H1 (cell line): Measurements from ENCODE around the gene CAMSAP1. TPM values are rescaled to one million over a fixed set of nuclear protein-coding genes. Genes with fewer than 3 reads are reported as not detected.

Experiments
- CTCF ChIA-PET: fragments of 300-600 bp; sonication (Branson Sonifier 250); formaldehyde crosslinking; loops from one replicate; lab custom pipeline; 2021; ENCODE audit not compliant: partially characterized antibody; lab: Charles Lee
- POLR2A ChIA-PET: fragments of 300-600 bp; sonication (Branson Sonifier 250); formaldehyde crosslinking; loops from one replicate; lab custom pipeline; 2021; ENCODE audit warnings: inconsistent platforms; ENCODE audit not compliant: partially characterized antibody; lab: Charles Lee
- DNase-seq, 2 experiments: peaks; one replicate each; pipeline versions ENCODE4 v3.0.0 to v3.0.0-alpha.2; 2010 to 2022; ENCODE audit warnings: low spot score in 2 of 2, low read depth in 1 of 2, mixed read lengths in 1 of 2
- FAIRE-seq: peaks from 2 replicates; lab custom pipeline; 2011; peaks lifted over from hg19 to GRCh38; lab: Jason Lieb, UNC
- H2AFZ ChIP-seq: 2 replicates; pipeline ENCODE4 v1.8.1; 2012; ENCODE audit warnings: low read length, inconsistent platforms
- H2AK5ac ChIP-seq: 2 replicates; pipeline ENCODE4 v1.6.1; 2013; ENCODE audit warnings: low read depth, low read length
- H2BK120ac ChIP-seq: replicated peaks from 2 replicates; pipeline ENCODE3; 2013; ENCODE audit warnings: low read depth, low read length, inconsistent platforms
- H2BK12ac ChIP-seq: 2 replicates; pipeline ENCODE4 v1.6.1; 2013; ENCODE audit warnings: low read depth, low read length
- H2BK15ac ChIP-seq: 2 replicates; pipeline ENCODE4 v1.6.1; 2013; ENCODE audit warnings: low read length
- H2BK20ac ChIP-seq: 2 replicates; pipeline ENCODE4 v1.6.1; 2013; ENCODE audit warnings: low read length
- H2BK5ac ChIP-seq: 2 replicates; pipeline ENCODE4 v1.6.1; 2013; ENCODE audit warnings: low read depth, low read length
- H3K14ac ChIP-seq: 2 replicates; pipeline ENCODE4 v1.6.1; 2013; ENCODE audit warnings: inconsistent platforms; ENCODE audit not compliant: insufficient read length
- H3K18ac ChIP-seq: 2 replicates; pipeline ENCODE4 v1.6.1; 2013; ENCODE audit warnings: low read length; ENCODE audit errors: extremely low read depth
- H3K23ac ChIP-seq: 2 replicates; pipeline ENCODE4 v1.6.1; 2013; ENCODE audit warnings: inconsistent platforms; ENCODE audit not compliant: insufficient read length
- H3K23me2 ChIP-seq: 2 replicates; pipeline ENCODE4 v1.6.1; 2013; ENCODE audit warnings: low read depth, low read length
- H3K27ac ChIP-seq: 2 replicates; pipeline ENCODE4 v1.6.1; 2011; ENCODE audit warnings: low read depth, low read length, inconsistent platforms
- H3K27me3 ChIP-seq, 4 experiments: replicated peaks in 1 of 4; 1 replicate in 1 of 4; 2 replicates in 3 of 4; pipeline versions ENCODE4 v1.6.1 to v1.8.1; 2011 to 2013; ENCODE audit warnings: low read length in 3 of 4, mild to moderate bottlenecking in 3 of 4, inconsistent platforms in 2 of 4, mixed read lengths in 2 of 4, moderate library complexity in 1 of 4; ENCODE audit not compliant: control insufficient read depth in 3 of 4, insufficient read depth in 3 of 4; ENCODE audit errors: extremely low read depth in 1 of 4
- H3K36me3 ChIP-seq, 4 experiments: 2 replicates each; pipeline versions ENCODE4 v1.6.1 to v1.8.1; 2011 to 2013; ENCODE audit warnings: mild to moderate bottlenecking in 4 of 4, low read length in 3 of 4, moderate library complexity in 2 of 4, control low read depth in 1 of 4, inconsistent platforms in 1 of 4; ENCODE audit not compliant: insufficient read depth in 4 of 4, control insufficient read depth in 2 of 4
- H3K4ac ChIP-seq: replicated peaks from 2 replicates; pipeline ENCODE3; 2013; ENCODE audit warnings: low read length, low read depth, mixed read lengths, inconsistent platforms; ENCODE audit not compliant: insufficient read length
- H3K4me1 ChIP-seq, 4 experiments: replicated peaks in 1 of 4; 1 replicate in 1 of 4; 2 replicates in 3 of 4; pipeline versions ENCODE4 v1.6.1 to v1.8.1; 2011 to 2013; ENCODE audit warnings: low read length in 3 of 4, inconsistent platforms in 2 of 4, mixed read lengths in 1 of 4; ENCODE audit not compliant: insufficient read depth in 4 of 4, control insufficient read depth in 3 of 4
- H3K4me2 ChIP-seq, 2 experiments: 2 replicates each; pipeline versions ENCODE4 v1.6.1 to v1.8.1; 2011 to 2013; ENCODE audit warnings: low read depth in 2 of 2, low read length in 2 of 2, control low read depth in 1 of 2, inconsistent platforms in 1 of 2, mild to moderate bottlenecking in 1 of 2; ENCODE audit not compliant: insufficient read depth in 1 of 2
- H3K4me3 ChIP-seq, 4 experiments: fragments of 200-600, 300-600 bp in 1 of 4; sonication (generic), shearing (Covaris generic), sonication (Bioruptor Twin) in 1 of 4; 2 replicates each; pipeline versions ENCODE4 v1.5.1 to v1.8.1; 2011 to 2016; ENCODE audit warnings: low read length in 4 of 4, low read depth in 3 of 4, control low read depth in 2 of 4, inconsistent platforms in 2 of 4, mild to moderate bottlenecking in 2 of 4, mixed read lengths in 1 of 4, moderate library complexity in 1 of 4; ENCODE audit not compliant: insufficient read depth in 2 of 4; ENCODE audit errors: extremely low read depth in 1 of 4
- H3K56ac ChIP-seq: replicated peaks from 2 replicates; pipeline ENCODE3; 2013; ENCODE audit warnings: low read depth, mild to moderate bottlenecking, mixed read lengths, low read length, inconsistent platforms; ENCODE audit not compliant: insufficient read length
- H3K79me1 ChIP-seq: 2 replicates; pipeline ENCODE4 v1.6.1; 2013; ENCODE audit warnings: low read depth, low read length, control low read depth
- H3K79me2 ChIP-seq, 2 experiments: 2 replicates each; pipeline versions ENCODE4 v1.6.1 to v1.8.1; 2012 to 2013; ENCODE audit warnings: low read length in 2 of 2, mild to moderate bottlenecking in 2 of 2, inconsistent platforms in 1 of 2; ENCODE audit not compliant: insufficient read depth in 2 of 2, control insufficient read depth in 1 of 2
- H3K9ac ChIP-seq, 4 experiments: replicated peaks in 1 of 4; 1 replicate in 1 of 4; 2 replicates in 3 of 4; pipeline versions ENCODE4 v1.6.1 to v1.8.1; 2011 to 2013; ENCODE audit warnings: low read depth in 3 of 4, low read length in 3 of 4, control low read depth in 2 of 4, mild to moderate bottlenecking in 2 of 4, moderate library complexity in 2 of 4, inconsistent platforms in 1 of 4; ENCODE audit errors: extremely low read depth in 1 of 4
- H3K9me3 ChIP-seq, 2 experiments: 2 replicates each; pipeline versions ENCODE4 v1.6.1 to v1.8.1; 2012 to 2013; ENCODE audit warnings: mild to moderate bottlenecking in 2 of 2, moderate library complexity in 2 of 2, control low read depth in 1 of 2, inconsistent platforms in 1 of 2, low read depth in 1 of 2, low read length in 1 of 2, mixed read lengths in 1 of 2; ENCODE audit not compliant: insufficient read depth in 2 of 2
- H4K20me1 ChIP-seq, 2 experiments: replicated peaks in 1 of 2; 2 replicates each; pipeline versions ENCODE3 to v1.8.1; 2011 to 2013; ENCODE audit warnings: inconsistent platforms in 2 of 2, low read length in 2 of 2, mild to moderate bottlenecking in 1 of 2; ENCODE audit not compliant: insufficient read depth in 2 of 2, control insufficient read depth in 1 of 2
- H4K5ac ChIP-seq: 2 replicates; pipeline ENCODE4 v1.6.1; 2013; ENCODE audit warnings: low read length, low read depth, mixed read lengths, inconsistent platforms; ENCODE audit not compliant: insufficient read length
- H4K8ac ChIP-seq: 2 replicates; pipeline ENCODE4 v1.8.0; 2013; ENCODE audit warnings: mild to moderate bottlenecking, moderate library complexity, low read length, inconsistent platforms; ENCODE audit not compliant: insufficient read depth; ENCODE audit errors: extremely low read depth
- H4K91ac ChIP-seq: replicated peaks from 2 replicates; pipeline ENCODE3; 2013; ENCODE audit warnings: low read length, mixed read lengths, inconsistent platforms; ENCODE audit not compliant: insufficient read length
- ASH2L ChIP-seq: fragments of 200-600, 300-600 bp; sonication (generic); IDR thresholded peaks from one replicate; pipeline ENCODE4 v1.7.1; 2017; ENCODE audit warnings: low read length
- BRCA1 ChIP-seq: IDR thresholded peaks from 2 replicates; pipeline ENCODE4 v1.6.1; 2012; ENCODE audit warnings: low read depth, low read length, improper control_type of control experiment
- CBX8 ChIP-seq: fragments of 300-800, 300-1000 bp; sonication (generic); IDR thresholded peaks from 2 replicates; pipeline ENCODE4 v1.7.1; 2016; ENCODE audit warnings: low read depth, low read length, borderline replicate concordance
- EGR1 ChIP-seq: IDR thresholded peaks from 2 replicates; pipeline ENCODE4 v1.6.1; 2011; ENCODE audit warnings: low read depth, low read length, borderline replicate concordance
- JUN ChIP-seq: IDR thresholded peaks from 2 replicates; pipeline ENCODE4 v1.6.1; 2011; ENCODE audit warnings: low read depth, mild to moderate bottlenecking, improper control_type of control experiment, low read length
- KDM5A ChIP-seq: fragments of 200-600 bp; IDR thresholded peaks from 2 replicates; pipeline ENCODE4 v1.7.1; 2012; ENCODE audit warnings: mild to moderate bottlenecking, low read length, inconsistent platforms, mixed read lengths
- MAFK ChIP-seq: IDR thresholded peaks from 2 replicates; pipeline ENCODE4 v1.6.1; 2012; ENCODE audit warnings: low read depth, mild to moderate bottlenecking, improper control_type of control experiment, low read length
- SP1 ChIP-seq: IDR thresholded peaks from 2 replicates; pipeline ENCODE4 v1.6.1; 2011; ENCODE audit warnings: low read depth, low read length
- SP2 ChIP-seq: IDR thresholded peaks from 2 replicates; pipeline ENCODE4 v1.6.1; 2012; ENCODE audit warnings: mild to moderate bottlenecking, low read length, inconsistent platforms
- SUZ12 ChIP-seq: fragments of 200-600 bp; sonication (generic); IDR thresholded peaks from 2 replicates; pipeline ENCODE4 v1.6.1; 2012; ENCODE audit warnings: mild to moderate bottlenecking, inconsistent platforms, low read length, moderate library complexity, mixed read lengths
- TAF7 ChIP-seq: optimal IDR thresholded peaks from 2 replicates; pipeline ENCODE3; 2011; ENCODE audit warnings: low read depth, mild to moderate bottlenecking, inconsistent platforms, low read length, moderate library complexity, borderline replicate concordance
- TEAD4 ChIP-seq: IDR thresholded peaks from 2 replicates; pipeline ENCODE4 v1.6.1; 2012; ENCODE audit warnings: low read depth, low read length, inconsistent platforms, mixed read lengths
- WGBS, 2 experiments: shearing (Covaris generic) in 1 of 2; methylation state at CpG; one replicate each; pipeline versions ENCODE4 v1.1.6 to v1.1.7; 2013 to 2015; ENCODE audit warnings: low lambda C conversion rate in 2 of 2, mixed read lengths in 2 of 2, inconsistent platforms in 1 of 2, low coverage in 1 of 2, missing lambda C conversion rate in 1 of 2; ENCODE audit not compliant: insufficient replicate concordance in 2 of 2, insufficient coverage in 1 of 2, insufficient read length in 1 of 2; ENCODE audit errors: extremely low coverage in 1 of 2, missing lambda C conversion rate in 1 of 2; 5-methylcytosine and 5-hydroxymethylcytosine counted together
- polyA plus RNA-seq, 7 experiments: library from polyadenylated mRNA; depleted of rRNA in 3 of 7; stranded (reverse) in 5 of 7; unstranded in 2 of 7; fragments of >200 nt in 5 of 7; fragments of 200-250 nt in 2 of 7; gene quantifications; 1 replicate in 5 of 7; 2 replicates in 1 of 7; 4 replicates in 1 of 7; pipeline versions ENCODE4 v1.2.1 to v1.2.3, GENCODE V29; 2011 to 2013; ENCODE audit warnings: missing spikeins in 2 of 7, mixed read lengths in 2 of 7
- total RNA-seq: library from RNA; stranded (reverse); fragmentation: NEBNext Ultra II Directional; extraction: Animal tissue kit (Norgen Biotek cat#: 25700); gene quantifications from 2 replicates; pipeline ENCODE4 v1.2.1, GENCODE V29; 2021
- TF ChIP-seq, protein P1 (sequence below): IDR thresholded peaks from 2 replicates; pipeline ENCODE4 v1.6.1; 2012; ENCODE audit warnings: inconsistent platforms
- TF ChIP-seq, protein P2 (sequence below): IDR thresholded peaks from 2 replicates; pipeline ENCODE4 v1.6.1; 2011; ENCODE audit warnings: low read depth, mild to moderate bottlenecking, low read length; ENCODE audit not compliant: insufficient read depth

CAMSAP1 gene
- total and polyA plus RNA-seq, 2 of the 8 experiments (the other 6 are each of a cell fraction or from before 2014, with no cell fraction given), result 13.4 to 44.0 TPM

- H3K27ac ChIP-seq, result no peak overlapping the region
- no peak overlapping the region for H2AK5ac ChIP-seq
- WGBS, 2 experiments, result 89% methylated on average over 12 of the region's 12 CpGs; no CpG with 5 or more reads in 1 of the 2 experiments
- H3K4me1 ChIP-seq, result no peaks in the 10 kb centered on the region
- no peak overlapping the region for H3K4me3 ChIP-seq
- H4K8ac ChIP-seq, result no peak overlapping the region; the same call in 1 of the 2 replicates
- peaks cover 2 to 3% of the 10 kb centered on the region in 2 experiments; a peak in 1 of 4 replicates for H3K9me3 ChIP-seq
- H3K18ac ChIP-seq, result no peak overlapping the region
- no peaks in the 10 kb centered on the region for H3K79me1 ChIP-seq
- H3K9ac ChIP-seq, result no peak overlapping the region
- H4K20me1 ChIP-seq, result no peaks in the 10 kb centered on the region
- H3K23me2 ChIP-seq, result no peaks in the 10 kb centered on the region
- no peak overlapping the region for H3K14ac ChIP-seq
- H2BK5ac ChIP-seq, result no peak overlapping the region
- no peak overlapping the region for H4K5ac ChIP-seq
- H2BK15ac ChIP-seq, result no peak overlapping the region
- DNase-seq, result no peak
- TF ChIP-seq MAFK, result no peak
- TF ChIP-seq SUZ12, result no peak
- no peak for TF ChIP-seq KDM5A
- TF ChIP-seq, protein P1, sequence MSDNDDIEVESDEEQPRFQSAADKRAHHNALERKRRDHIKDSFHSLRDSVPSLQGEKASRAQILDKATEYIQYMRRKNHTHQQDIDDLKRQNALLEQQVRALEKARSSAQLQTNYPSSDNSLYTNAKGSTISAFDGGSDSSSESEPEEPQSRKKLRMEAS, result no peak
- TF ChIP-seq TEAD4, result no peak
- TF ChIP-seq, protein P2, sequence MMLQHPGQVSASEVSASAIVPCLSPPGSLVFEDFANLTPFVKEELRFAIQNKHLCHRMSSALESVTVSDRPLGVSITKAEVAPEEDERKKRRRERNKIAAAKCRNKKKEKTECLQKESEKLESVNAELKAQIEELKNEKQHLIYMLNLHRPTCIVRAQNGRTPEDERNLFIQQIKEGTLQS, result no peak
- TF ChIP-seq SP2, result no peak
- TF ChIP-seq ASH2L, result no peak
- TF ChIP-seq JUN, result no peak
- no peak for TF ChIP-seq SP1
- no peak for TF ChIP-seq TAF7
- no peak for TF ChIP-seq EGR1
- TF ChIP-seq BRCA1, result no peak
- TF ChIP-seq CBX8, result no peak
- no peak overlapping the region for H3K4me2 ChIP-seq
- H3K79me2 ChIP-seq, result no peaks in the 10 kb centered on the region
- no peak overlapping the region for H3K23ac ChIP-seq
- no peaks in the 10 kb centered on the region for H3K27me3 ChIP-seq
- H2BK12ac ChIP-seq, result no peak overlapping the region
- no peak overlapping the region for H2BK20ac ChIP-seq
- no peak overlapping the region for H2AFZ ChIP-seq
- no peak for FAIRE-seq
- CTCF ChIA-PET, result interaction anchor here (0.8 kb wide), 1 partner anchor 37 kb away, joined by 3 read pairs; no protein-coding TSS in a partner anchor
- H3K36me3 ChIP-seq, result no peaks in the 10 kb centered on the region
- no peak overlapping the region for H2BK120ac ChIP-seq
- H3K56ac ChIP-seq, result no peak overlapping the region
- no peak overlapping the region for H4K91ac ChIP-seq
- no peak overlapping the region for H3K4ac ChIP-seq
- POLR2A ChIA-PET, result interaction anchor here (0.8 kb wide), 1 partner anchor 29 kb away, joined by 3 read pairs; no protein-coding TSS in a partner anchor
Measured at GRCh38 chr9:135760465-135760864, 146.9 kb downstream of the CAMSAP1 start.
